Mucosa of stomach (tissue), 1 donor: ENCODE data around the gene TMEM200A.

Experiments
- H3K27me3 ChIP-seq: one replicate; pipeline ENCODE4 v1.7.0; 2013; ENCODE audit warnings: mild to moderate bottlenecking, low read length; ENCODE audit not compliant: control insufficient read depth, insufficient read depth
- H3K36me3 ChIP-seq: one replicate; pipeline ENCODE4 v1.7.0; 2013; ENCODE audit warnings: low read length; ENCODE audit not compliant: control insufficient read depth, insufficient read depth
- H3K4me1 ChIP-seq: one replicate; pipeline ENCODE4 v1.7.0; 2013; ENCODE audit warnings: mild to moderate bottlenecking, low read length; ENCODE audit not compliant: control insufficient read depth, insufficient read depth
- H3K4me3 ChIP-seq: one replicate; pipeline ENCODE4 v1.7.0; 2013; ENCODE audit warnings: low read length
- H3K9ac ChIP-seq: one replicate; pipeline ENCODE4 v1.7.0; 2013; ENCODE audit warnings: mild to moderate bottlenecking, low read length, moderate library complexity
- H3K9me3 ChIP-seq: one replicate; pipeline ENCODE4 v1.7.0; 2013; ENCODE audit warnings: mild to moderate bottlenecking, low read length, moderate library complexity; ENCODE audit not compliant: control insufficient read depth
- donor health status: Pancreatic carcinoma.

TMEM200A gene

DNA sequence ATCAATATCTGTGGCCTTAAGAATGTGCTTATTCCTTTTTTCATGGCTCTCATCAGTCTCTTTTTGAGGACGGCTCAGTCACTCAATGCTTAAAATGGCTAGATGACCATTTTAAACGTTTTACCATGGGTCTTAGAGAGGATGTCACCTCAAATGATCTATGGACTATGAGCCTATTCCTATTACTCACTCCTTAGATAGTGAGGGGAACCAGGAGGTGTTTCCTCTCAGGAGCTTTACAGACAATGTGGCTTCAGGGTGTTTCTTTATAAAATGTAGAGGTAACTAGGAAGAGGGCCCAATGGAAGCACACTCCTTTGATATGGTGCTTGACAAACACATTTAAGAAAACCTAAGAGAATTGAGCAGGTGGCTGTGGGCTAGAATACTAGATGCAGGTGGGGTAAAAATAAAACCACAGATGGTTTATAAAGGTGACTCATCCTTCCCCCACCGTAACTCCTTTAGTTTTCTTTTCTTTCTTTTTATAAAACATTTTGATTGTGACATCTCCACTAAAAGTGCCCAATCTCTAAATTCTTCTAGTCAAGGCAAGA lies 1.5 kb upstream of the TMEM200A start:
- Histone ChIP-seq H3K27me3 (peaks cover 28% of the 10 kb centered on the region), H3K9ac (no peak overlapping the region), H3K36me3 (no peaks in the 10 kb centered on the region), H3K9me3 (no peaks in the 10 kb centered on the region), H3K4me1 (peaks cover 4% of the 10 kb centered on the region), H3K4me3 (no peak overlapping the region)

DNA sequence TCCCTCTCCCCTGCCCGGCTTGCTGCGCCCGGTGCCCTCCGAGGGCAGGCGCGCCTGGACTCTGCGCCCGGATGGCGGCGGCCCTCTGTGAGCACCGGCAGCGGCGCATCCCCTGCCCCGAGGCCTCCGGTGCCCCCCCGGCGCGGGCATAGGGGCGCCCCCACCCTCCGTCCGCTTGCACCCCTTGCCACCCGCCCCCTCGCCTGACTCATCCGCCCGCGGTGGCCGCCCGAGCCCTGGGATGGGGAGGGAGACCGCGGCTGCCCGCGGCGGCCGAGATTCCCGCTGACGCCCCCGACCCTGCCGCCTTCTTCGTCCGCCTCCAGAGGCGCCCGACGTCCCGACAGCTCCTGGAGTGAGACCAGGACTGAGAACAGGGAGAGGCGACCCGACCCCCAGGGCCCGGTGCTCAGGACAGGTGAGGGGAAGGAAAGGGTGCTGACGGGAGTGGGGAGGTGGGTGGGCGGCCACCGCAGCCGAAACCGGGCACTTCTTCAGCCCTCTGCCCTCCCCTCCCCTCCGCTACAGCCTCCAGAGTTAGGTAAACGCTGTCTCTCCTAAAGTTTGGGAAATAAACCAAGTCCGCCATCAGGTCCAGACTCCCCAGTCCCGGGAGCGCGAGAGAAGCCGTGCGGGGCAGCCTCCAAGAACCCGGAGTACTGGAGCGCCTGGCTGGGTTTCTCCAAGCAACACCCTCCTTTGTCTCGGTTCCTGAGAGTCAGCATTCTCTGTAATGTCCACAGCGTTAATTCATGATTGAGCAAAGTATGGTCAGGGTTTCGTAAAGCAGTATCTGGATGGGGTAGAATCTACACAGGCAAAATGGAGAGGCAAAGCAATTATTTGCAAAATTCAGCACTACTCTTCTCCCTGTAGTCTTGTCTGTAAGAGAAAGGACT lies 539 bp downstream of the TMEM200A start:
- Histone ChIP-seq H3K27me3 (peaks cover 28% of the 10 kb centered on the region), H3K4me3 (no peak overlapping the region), H3K36me3 (no peaks in the 10 kb centered on the region), H3K4me1 (peaks cover 4% of the 10 kb centered on the region), H3K9me3 (no peaks in the 10 kb centered on the region), H3K9ac (peak overlapping the region; percentile 44)

DNA sequence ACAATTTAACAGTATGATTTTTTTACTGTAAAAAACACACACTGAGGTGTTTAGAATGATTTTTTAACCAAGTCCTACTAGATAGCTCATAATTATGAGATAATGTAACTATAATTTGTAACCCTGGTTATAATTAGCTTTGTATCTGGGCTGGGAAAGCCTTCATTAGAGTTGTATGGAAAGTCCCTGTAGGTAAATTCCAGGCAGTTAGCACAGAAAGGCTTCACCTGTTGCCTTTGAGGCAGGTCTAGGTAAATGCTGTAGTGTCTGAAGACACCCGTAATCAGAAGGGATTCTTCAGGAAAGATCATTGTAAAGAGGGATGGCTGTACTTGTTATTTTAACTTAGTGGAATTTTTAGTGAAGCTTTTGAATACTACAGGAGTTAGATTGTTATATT lies 1.9 kb downstream of the TMEM200A start:
- Histone ChIP-seq H3K4me3 (no peak overlapping the region), H3K9me3 (no peaks in the 10 kb centered on the region), H3K9ac (no peak overlapping the region), H3K27me3 (peaks cover 28% of the 10 kb centered on the region), H3K4me1 (peaks cover 4% of the 10 kb centered on the region), H3K36me3 (no peaks in the 10 kb centered on the region)

DNA sequence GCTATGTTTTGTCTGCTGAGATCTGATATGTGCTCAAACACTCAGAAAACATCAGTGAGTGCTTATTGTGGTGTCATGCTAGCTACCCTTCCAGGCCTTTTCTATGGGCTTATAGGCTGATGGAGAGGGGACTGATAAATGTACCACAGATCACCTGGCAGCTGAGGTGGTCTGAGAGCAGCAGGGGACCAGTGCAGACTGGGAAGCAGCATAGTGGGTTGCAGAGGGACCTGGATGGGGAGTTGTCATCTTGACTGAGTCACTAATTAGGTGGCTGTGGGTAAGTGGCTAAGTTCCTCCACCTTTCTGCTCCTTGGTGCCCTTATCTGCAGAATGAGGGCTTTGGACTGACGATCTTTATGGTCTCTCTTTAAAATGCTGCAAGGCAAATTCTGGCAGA lies 2.8 kb downstream of the TMEM200A start:
- Histone ChIP-seq H3K4me3 (no peak overlapping the region), H3K9me3 (no peaks in the 10 kb centered on the region), H3K36me3 (no peaks in the 10 kb centered on the region), H3K9ac (no peak overlapping the region), H3K27me3 (peaks cover 28% of the 10 kb centered on the region), H3K4me1 (peaks cover 4% of the 10 kb centered on the region)

DNA sequence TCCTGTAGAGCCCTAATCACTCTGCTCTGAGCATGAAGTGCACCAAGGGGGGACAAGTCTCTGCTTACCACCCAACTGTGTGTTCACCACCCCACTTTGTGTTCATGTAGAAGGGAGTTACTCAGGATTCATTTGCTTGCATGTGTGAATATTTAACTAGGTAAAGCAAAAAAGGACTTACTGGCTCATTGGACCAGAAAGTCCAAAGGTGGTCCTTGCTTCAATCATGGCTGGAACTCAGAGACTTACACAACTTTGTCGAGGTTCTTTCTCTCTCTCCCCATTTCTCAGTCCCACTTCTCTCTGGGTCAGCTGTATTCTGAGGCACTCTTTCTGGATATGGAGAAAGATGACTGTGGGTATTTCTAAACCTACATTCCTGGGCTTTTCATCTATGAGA lies 4.0 kb downstream of the TMEM200A start:
- Histone ChIP-seq H3K27me3 (peaks cover 25% of the 10 kb centered on the region), H3K4me1 (peaks cover 4% of the 10 kb centered on the region), H3K4me3 (no peak overlapping the region), H3K36me3 (no peaks in the 10 kb centered on the region), H3K9me3 (no peaks in the 10 kb centered on the region), H3K9ac (no peak overlapping the region)

DNA sequence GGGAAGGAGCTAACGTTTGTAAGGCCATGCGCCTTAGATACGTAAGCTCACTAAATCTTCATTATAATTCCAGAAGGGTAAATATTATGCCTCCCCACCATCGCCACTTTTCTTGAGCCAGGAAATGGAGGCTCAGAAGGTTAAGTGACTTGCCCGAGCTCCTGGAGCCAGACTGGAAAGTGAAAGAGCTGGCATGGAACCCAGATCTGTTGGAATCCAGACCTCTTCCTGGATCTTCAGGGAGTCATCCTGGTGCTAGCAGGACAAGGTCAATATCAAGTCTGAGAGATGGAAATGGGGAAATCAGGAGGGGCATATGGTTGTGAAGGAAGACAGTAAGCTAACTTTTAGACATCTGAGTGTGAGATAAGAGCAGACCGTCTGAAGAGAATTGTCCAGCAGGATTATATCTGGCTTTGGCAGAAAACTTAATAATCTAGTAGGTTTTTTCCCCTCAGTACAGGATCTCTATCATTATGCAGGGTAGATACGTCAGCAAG lies 6.2 kb downstream of the TMEM200A start:
- Histone ChIP-seq H3K4me1 (no peaks in the 10 kb centered on the region), H3K9me3 (no peaks in the 10 kb centered on the region), H3K9ac (no peak overlapping the region), H3K27me3 (peaks cover 4% of the 10 kb centered on the region), H3K36me3 (no peaks in the 10 kb centered on the region), H3K4me3 (no peak overlapping the region)

DNA sequence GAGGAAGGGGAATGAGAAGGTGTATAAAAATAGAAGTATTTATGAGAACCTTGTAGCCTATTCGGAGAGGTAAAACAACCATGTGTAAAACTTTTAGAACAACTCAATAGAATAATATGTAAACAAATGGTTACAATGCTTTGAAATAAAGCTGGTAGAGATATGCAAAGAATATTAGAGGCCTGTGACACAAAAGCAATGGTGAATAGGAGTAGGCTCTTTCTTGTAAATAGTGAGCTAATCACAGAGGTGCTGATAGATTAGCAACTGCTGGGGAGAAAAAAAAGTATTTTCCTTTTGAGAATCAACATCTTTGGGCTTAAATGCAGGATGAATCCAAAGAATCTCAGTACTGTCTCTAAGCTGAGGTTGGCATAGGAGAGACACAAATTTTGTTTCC lies 7.0 kb downstream of the TMEM200A start:
- H3K4me1 ChIP-seq = no peaks in the 10 kb centered on the region
- no peak overlapping the region for H3K9ac ChIP-seq
- peaks cover 1% of the 10 kb centered on the region for H3K27me3 ChIP-seq
- no peak overlapping the region for H3K4me3 ChIP-seq
- no peaks in the 10 kb centered on the region for H3K9me3 ChIP-seq
- no peaks in the 10 kb centered on the region for H3K36me3 ChIP-seq

DNA sequence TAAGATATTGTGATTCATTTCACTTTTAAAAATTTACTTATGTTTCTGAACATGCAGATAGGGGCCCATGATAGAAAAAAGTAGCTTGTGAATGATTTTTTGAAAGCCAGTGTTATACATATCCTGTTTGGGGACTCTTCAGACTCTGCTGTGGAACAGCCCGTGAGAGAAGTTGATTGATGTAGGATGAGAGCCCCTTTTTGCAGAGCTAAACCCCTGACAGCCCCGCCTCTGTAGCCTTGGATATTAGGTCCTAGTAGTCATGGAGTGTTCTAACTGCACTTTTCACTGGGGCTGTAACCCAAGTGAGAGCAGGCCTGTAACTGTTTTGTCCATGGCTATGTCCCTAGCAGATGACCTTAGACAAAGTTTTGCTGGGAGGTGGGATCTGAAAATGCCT lies 8.2 kb downstream of the TMEM200A start:
- Histone ChIP-seq H3K36me3 (no peaks in the 10 kb centered on the region), H3K4me3 (no peak overlapping the region), H3K9ac (no peak overlapping the region), H3K9me3 (no peaks in the 10 kb centered on the region), H3K4me1 (no peaks in the 10 kb centered on the region), H3K27me3 (no peaks in the 10 kb centered on the region)

DNA sequence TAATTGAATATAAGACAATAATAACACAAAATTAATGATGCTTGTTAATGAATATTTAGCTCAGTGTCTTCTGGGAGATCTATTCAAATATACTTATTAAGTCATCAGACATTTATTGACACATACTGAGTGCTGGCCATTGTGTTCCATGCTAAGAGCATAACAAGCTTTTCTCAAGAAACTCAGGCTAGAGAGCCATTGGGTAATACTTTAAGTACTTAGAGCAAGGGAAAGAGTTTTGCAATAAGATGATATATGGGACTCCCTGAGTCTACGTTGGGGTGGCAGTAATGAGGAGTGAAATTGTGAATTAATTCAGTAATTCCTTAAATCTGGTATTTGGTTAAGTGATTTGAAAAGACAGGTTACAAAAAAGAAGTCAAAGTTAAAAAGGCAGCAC lies 11.1 kb downstream of the TMEM200A start:
- H3K27me3 ChIP-seq = no peaks in the 10 kb centered on the region
- H3K9ac ChIP-seq = no peak overlapping the region
- H3K4me1 ChIP-seq = no peaks in the 10 kb centered on the region
- no peaks in the 10 kb centered on the region for H3K9me3 ChIP-seq
- no peak overlapping the region for H3K4me3 ChIP-seq
- H3K36me3 ChIP-seq = no peaks in the 10 kb centered on the region

DNA sequence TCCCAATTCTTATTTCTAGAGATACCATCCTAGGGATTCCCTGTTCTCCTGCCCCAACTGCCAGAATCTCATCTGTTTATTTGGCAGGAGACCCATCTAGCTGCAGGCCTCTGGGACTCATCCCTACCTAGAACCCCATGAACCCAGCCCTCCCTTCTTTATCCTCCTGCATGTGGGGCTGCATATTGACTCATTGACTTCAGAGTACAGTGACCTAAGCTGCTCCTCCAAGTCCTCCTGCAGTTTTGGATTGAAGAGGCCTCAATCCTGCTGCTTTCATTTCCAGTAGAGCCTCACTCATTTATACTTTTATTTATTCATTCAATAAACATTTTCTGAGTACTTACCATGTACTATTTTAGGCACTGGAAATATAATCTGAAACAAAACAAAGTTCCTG lies 11.6 kb downstream of the TMEM200A start:
- H3K4me1 ChIP-seq = no peaks in the 10 kb centered on the region
- H3K4me3 ChIP-seq = no peak overlapping the region
- H3K9me3 ChIP-seq = no peaks in the 10 kb centered on the region
- H3K27me3 ChIP-seq = no peaks in the 10 kb centered on the region
- no peak overlapping the region for H3K9ac ChIP-seq
- H3K36me3 ChIP-seq = no peaks in the 10 kb centered on the region

DNA sequence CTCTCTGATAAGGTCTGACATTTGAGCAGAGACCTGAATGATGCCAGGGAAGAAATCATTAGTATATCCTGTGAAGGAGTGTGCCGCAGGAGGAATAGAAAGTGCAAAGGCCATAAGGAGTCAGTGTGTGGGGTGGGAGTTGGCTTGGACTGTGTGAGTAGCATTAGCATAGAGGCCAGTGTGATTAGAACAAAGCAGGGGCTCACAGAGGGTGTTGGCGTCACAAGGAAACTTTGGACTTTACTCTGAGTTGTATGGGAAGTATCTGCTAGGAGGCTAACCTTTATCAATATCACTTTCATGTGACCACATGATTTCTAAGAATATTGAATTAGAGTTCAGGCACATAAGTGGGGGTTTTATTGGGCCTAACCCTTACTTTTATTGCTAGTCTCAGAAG lies 12.1 kb downstream of the TMEM200A start:
- Histone ChIP-seq H3K9ac (no peak overlapping the region), H3K4me3 (no peak overlapping the region), H3K36me3 (no peaks in the 10 kb centered on the region), H3K27me3 (no peaks in the 10 kb centered on the region), H3K4me1 (no peaks in the 10 kb centered on the region), H3K9me3 (no peaks in the 10 kb centered on the region)

DNA sequence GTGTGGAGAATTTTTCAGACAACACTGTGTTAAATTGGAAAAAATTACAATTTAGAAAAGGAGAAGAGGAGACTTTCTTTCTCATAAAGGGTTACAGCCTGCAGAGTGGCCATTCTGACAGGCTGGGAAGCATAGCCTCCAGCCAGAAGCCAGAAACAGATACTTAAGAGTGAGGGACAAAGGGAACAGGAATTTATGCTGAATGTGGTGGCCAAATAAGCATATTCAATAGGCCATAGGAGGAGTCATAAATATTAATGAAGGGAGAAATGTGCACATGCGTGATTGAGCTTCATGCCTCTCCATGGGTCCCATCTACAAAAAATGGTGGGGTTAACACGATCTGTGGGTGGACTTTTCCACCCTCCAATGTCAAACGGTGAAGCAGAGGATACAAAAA lies 13.4 kb downstream of the TMEM200A start:
- Histone ChIP-seq H3K9me3 (no peaks in the 10 kb centered on the region), H3K36me3 (no peaks in the 10 kb centered on the region), H3K4me1 (no peaks in the 10 kb centered on the region), H3K9ac (no peak overlapping the region), H3K27me3 (no peaks in the 10 kb centered on the region), H3K4me3 (no peak overlapping the region)
